NCI-H2029 treated with DMSO at 0.1 percent for 48 hours (cell line): ENCODE measurements around the gene OR52K1.
"Not testable (repeated sequence)": the region's sequence is repeated elsewhere in the genome, so short reads cannot be mapped to it uniquely, and the experiment has no call there.

Experiments
- DNase-seq: peaks from one replicate; lab custom pipeline; 2025; lab: John Stamatoyannopoulos, UW

Gene OR52K1

GRCh38 chr11:4482445-4482844, at the start of gene OR52K1:
Gene OR52K1 (plus strand): TSS chr11:4482646. CDS start chr11:4488901, 6,255 bp downstream.
- DNase-seq = no peak

- DNase-seq = no peak
Observed at GRCh38 chr11:4433856-4434255, 48.6 kb upstream of the OR52K1 start.

GRCh38 chr11:4436411-4436810, 46.0 kb upstream of the OR52K1 start:
- no peak for DNase-seq

- DNase-seq = no peak
Observed at GRCh38 chr11:4441515-4441914, 40.9 kb upstream of the OR52K1 start.

- no peak for DNase-seq
Observed at GRCh38 chr11:4443232-4443891, 39.1 kb upstream of the OR52K1 start.

GRCh38 chr11:4448995-4449394, 33.5 kb upstream of the OR52K1 start, which contains the start of gene OR52K2:
Gene OR52K2 (plus strand): TSS chr11:4449295. CDS start chr11:4449340, 45 bp downstream.
- no peak for DNase-seq

- no peak for DNase-seq
Observed at GRCh38 chr11:4453118-4453517, 29.3 kb upstream of the OR52K1 start.

- no peak for DNase-seq
Observed at GRCh38 chr11:4454021-4454420, 28.4 kb upstream of the OR52K1 start.

GRCh38 chr11:4455419-4455818, 27.0 kb upstream of the OR52K1 start:
- DNase-seq = no peak

GRCh38 chr11:4459500-4459899, 22.9 kb upstream of the OR52K1 start:
- DNase-seq = no peak

GRCh38 chr11:4460151-4460550, 22.3 kb upstream of the OR52K1 start:
- DNase-seq = no peak

GRCh38 chr11:4464216-4465159, 18.0 kb upstream of the OR52K1 start:
- no peak for DNase-seq

GRCh38 chr11:4465407-4465806, 17.0 kb upstream of the OR52K1 start:
- no peak for DNase-seq

- no peak for DNase-seq
Observed at GRCh38 chr11:4466131-4466870, 16.1 kb upstream of the OR52K1 start.

- DNase-seq = no peak
Observed at GRCh38 chr11:4466871-4467442, 15.5 kb upstream of the OR52K1 start.

GRCh38 chr11:4467811-4468606, 14.4 kb upstream of the OR52K1 start:
- DNase-seq = no peak

GRCh38 chr11:4479644-4480043, 2.8 kb upstream of the OR52K1 start:
- DNase-seq = no peak

GRCh38 chr11:4480577-4481239, 1.7 kb upstream of the OR52K1 start:
- DNase-seq = no peak

GRCh38 chr11:4481240-4481582, 1.2 kb upstream of the OR52K1 start:
- no peak for DNase-seq

- no peak for DNase-seq
Observed at GRCh38 chr11:4484310-4484709, 1.9 kb downstream of the OR52K1 start.

GRCh38 chr11:4491405-4491804, 9.0 kb downstream of the OR52K1 start:
- DNase-seq = not testable (repeated sequence)
